GM18858 (cell line): Measurements from ENCODE around the gene TIAM2.

Experiments
- ATAC-seq: cut with Tn5 transposase; IDR thresholded peaks from one replicate; pipeline ENCODE4 v1.9.1; 2021; ENCODE audit not compliant: unreplicated experiment

Gene TIAM2

GRCh38 chr6:155055729-155056128 lies 60.6 kb downstream of the TIAM2 start:
- no peak for ATAC-seq

- no peak for ATAC-seq
Observed at GRCh38 chr6:155056756-155057155, 61.6 kb downstream of the TIAM2 start.

- no peak for ATAC-seq
Observed at GRCh38 chr6:155061381-155061780, 66.3 kb downstream of the TIAM2 start.

GRCh38 chr6:155062866-155063341 lies 67.8 kb downstream of the TIAM2 start:
- no peak for ATAC-seq

GRCh38 chr6:155064303-155064702 lies 69.2 kb downstream of the TIAM2 start:
- ATAC-seq, result no peak

GRCh38 chr6:155066361-155066760 lies 71.2 kb downstream of the TIAM2 start:
- no peak for ATAC-seq

GRCh38 chr6:155066921-155067680 lies 72.0 kb downstream of the TIAM2 start:
- no peak for ATAC-seq

GRCh38 chr6:155067956-155068615 lies 73.0 kb downstream of the TIAM2 start:
- ATAC-seq, result no peak

- no peak for ATAC-seq
Observed at GRCh38 chr6:155069543-155069942, 74.4 kb downstream of the TIAM2 start.

- no peak for ATAC-seq
Observed at GRCh38 chr6:155075930-155076695, 81.0 kb downstream of the TIAM2 start.

- no peak for ATAC-seq
Observed at GRCh38 chr6:155077331-155077730, 82.2 kb downstream of the TIAM2 start.

GRCh38 chr6:155077784-155078183 lies 82.7 kb downstream of the TIAM2 start:
- no peak for ATAC-seq

GRCh38 chr6:155078331-155078745 lies 83.2 kb downstream of the TIAM2 start:
- ATAC-seq, result no peak

GRCh38 chr6:155079985-155080452 lies 84.9 kb downstream of the TIAM2 start:
- no peak for ATAC-seq

GRCh38 chr6:155080881-155081845 lies 86.0 kb downstream of the TIAM2 start:
- no peak for ATAC-seq

- ATAC-seq, result no peak
Observed at GRCh38 chr6:155084431-155085123, 89.5 kb downstream of the TIAM2 start.

GRCh38 chr6:155085582-155086257 lies 90.6 kb downstream of the TIAM2 start:
- no peak for ATAC-seq

- no peak for ATAC-seq
Observed at GRCh38 chr6:155088856-155089255, 93.7 kb downstream of the TIAM2 start.

- ATAC-seq, result no peak
Observed at GRCh38 chr6:155089746-155090145, 94.6 kb downstream of the TIAM2 start.
